ENCODE measurements around the gene HIF1AN. TPM values are rescaled to one million over a fixed set of nuclear protein-coding genes. Genes with fewer than 3 reads are reported as not detected.

HIF1AN gene
- total RNA-seq, 2 experiments from 2014 or later = 39.0 to 42.1 TPM

Other genes with a start within 250 kb of the HIF1AN start
- 10 to 100 TPM; 57.1 to 62.6 TPM for gene BLOC1S2, start 249.3 kb upstream of the HIF1AN start, total RNA-seq
- gene PKD2L1, start 205.7 kb upstream of the HIF1AN start, total RNA-seq = not detected
- 100 to 1,000 TPM; 231 to 232 TPM for gene SCD, start 188.7 kb upstream of the HIF1AN start, total RNA-seq
- under 1 TPM in 1 of 2 experiments, not detected in 1; 0.16 TPM for gene WNT8B, start 72.9 kb upstream of the HIF1AN start, total RNA-seq
- 10 to 100 TPM; 14.6 to 17.5 TPM for gene SEC31B, start 16.1 kb upstream of the HIF1AN start, total RNA-seq
- 100 to 1,000 TPM; 311 to 324 TPM for gene NDUFB8, start 6.1 kb upstream of the HIF1AN start, total RNA-seq
- not detected for gene PAX2, start 209.6 kb downstream of the HIF1AN start, total RNA-seq

Measured in activated naive CD8-positive, alpha-beta T cell treated with anti-CD3 and anti-CD28 coated beads for 36 hours (primary cell).